ENCODE results near the gene CHCHD2.

Gene CHCHD2

DNA sequence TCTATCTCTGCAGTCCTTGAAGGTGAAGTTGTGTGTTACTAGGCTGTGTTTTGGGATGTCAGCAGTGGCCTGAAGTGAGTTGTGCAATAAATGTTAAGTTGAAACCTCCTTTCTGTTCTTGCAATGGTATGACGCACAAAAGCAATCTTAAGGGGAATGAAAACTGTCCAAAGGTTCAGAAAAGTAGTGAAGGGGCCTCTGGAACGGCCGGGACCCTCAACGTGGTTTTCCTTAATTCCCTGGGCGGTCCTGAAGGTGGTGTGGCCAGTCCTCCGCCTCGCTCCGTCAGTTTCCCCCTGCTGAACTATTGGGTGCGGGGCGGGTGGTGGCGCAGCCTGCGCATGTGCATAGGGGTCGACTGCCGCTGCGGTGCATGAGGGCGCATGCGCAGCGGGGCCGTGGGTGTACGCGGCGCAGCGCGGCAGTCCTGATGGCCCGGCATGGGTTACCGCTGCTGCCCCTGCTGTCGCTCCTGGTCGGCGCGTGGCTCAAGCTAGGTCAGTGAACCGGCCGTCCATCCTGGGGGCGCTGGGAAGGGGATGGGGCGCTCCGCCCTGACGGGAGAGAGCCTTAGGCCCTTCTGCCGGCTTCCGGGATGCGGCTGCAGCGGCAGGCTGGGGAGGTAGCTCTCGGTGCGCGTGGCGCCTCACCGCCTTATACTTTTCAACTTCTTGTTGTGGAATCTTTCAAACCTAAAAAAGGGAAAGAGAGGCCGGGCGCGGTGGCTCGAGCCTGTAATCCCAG, 42.2 kb downstream of the CHCHD2 start, which contains the start of gene SUMF2:
TSS of gene SUMF2 (plus strand) at position 405 of the 744 bp plus-strand sequence. CDS start at position 431, 26 bp downstream.
- H3K9me3 ChIP-seq (ENCODE audit: control insufficient read depth, low read length) = no peaks in the 10 kb centered on the region
- H3K4me1 ChIP-seq (ENCODE audit: control insufficient read depth, insufficient read depth, low read length, poor library complexity, severe bottlenecking) = peaks cover 5% of the 10 kb centered on the region
- H3K36me3 ChIP-seq (ENCODE audit: control insufficient read depth, insufficient read depth, low read length) = peaks cover 26% of the 10 kb centered on the region
- peak; percentile 80 to 87 (median 82) for DNase-seq
- H3K27me3 ChIP-seq (replicated peaks; ENCODE audit: control insufficient read depth, insufficient read depth, low read length, poor library complexity, severe bottlenecking) = no peaks in the 10 kb centered on the region
- peak within 1 kb of the TSS; percentile 84 for H3K27ac ChIP-seq (ENCODE audit: insufficient read depth, low read length, poor library complexity, severe bottlenecking)
- peak within 1 kb of the TSS; percentile 99 for H3K4me3 ChIP-seq (ENCODE audit: insufficient read depth, low read depth, low read length, poor library complexity, severe bottlenecking)

DNA sequence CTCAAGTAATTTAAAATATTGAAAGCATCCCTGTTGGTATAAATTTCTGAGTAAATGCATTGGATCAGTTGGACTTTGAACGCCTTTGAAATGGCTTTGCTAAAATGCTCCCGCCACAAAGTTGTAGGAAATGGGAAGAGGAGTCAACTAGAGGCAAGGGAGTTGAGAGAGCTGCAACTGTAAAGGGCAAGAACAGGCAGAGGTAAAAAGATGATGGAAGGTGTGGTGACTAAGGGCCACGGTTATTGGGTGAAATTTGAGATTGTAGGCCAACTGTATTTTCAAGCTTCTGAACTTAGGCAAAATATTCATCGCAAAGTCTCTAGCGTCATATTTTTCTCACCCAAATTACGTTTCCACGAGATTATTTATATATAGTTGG, 42.8 kb downstream of the CHCHD2 start:
- H3K27ac ChIP-seq (ENCODE audit: insufficient read depth, low read length, poor library complexity, severe bottlenecking) = peak overlapping the region; percentile 84
- no peaks in the 10 kb centered on the region for H3K9me3 ChIP-seq (ENCODE audit: control insufficient read depth, low read length)
- peaks cover 27% of the 10 kb centered on the region for H3K36me3 ChIP-seq (ENCODE audit: control insufficient read depth, insufficient read depth, low read length)
- H3K4me1 ChIP-seq (ENCODE audit: control insufficient read depth, insufficient read depth, low read length, poor library complexity, severe bottlenecking) = peaks cover 5% of the 10 kb centered on the region
- peak overlapping the region; percentile 99 for H3K4me3 ChIP-seq (ENCODE audit: insufficient read depth, low read depth, low read length, poor library complexity, severe bottlenecking)
- no peak for DNase-seq
- H3K27me3 ChIP-seq (replicated peaks; ENCODE audit: control insufficient read depth, insufficient read depth, low read length, poor library complexity, severe bottlenecking) = no peaks in the 10 kb centered on the region

DNA sequence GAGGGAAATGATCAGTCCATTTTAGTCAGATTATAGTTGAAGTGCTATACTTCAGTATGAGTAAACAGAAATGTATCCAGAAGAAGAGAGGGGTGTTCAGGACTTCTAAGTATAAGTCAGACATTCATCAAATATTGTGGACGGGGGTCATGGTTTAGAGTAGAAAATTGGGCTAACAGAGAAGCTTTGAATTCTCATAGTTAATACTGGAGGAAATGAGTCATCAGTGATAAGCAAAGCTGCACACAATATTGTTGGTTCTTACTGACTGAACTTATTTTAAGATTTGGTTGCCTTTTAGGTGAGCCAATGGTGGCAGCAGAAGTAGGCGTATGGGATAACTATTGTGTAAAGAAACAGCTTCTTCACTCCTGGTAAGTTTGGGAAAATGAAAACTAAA, 43.9 kb downstream of the CHCHD2 start:
- H3K9me3 ChIP-seq (ENCODE audit: control insufficient read depth, low read length) = no peaks in the 10 kb centered on the region
- no peak for DNase-seq
- H3K4me1 ChIP-seq (ENCODE audit: control insufficient read depth, insufficient read depth, low read length, poor library complexity, severe bottlenecking) = peaks cover 5% of the 10 kb centered on the region
- H3K27ac ChIP-seq (ENCODE audit: insufficient read depth, low read length, poor library complexity, severe bottlenecking) = no peak overlapping the region
- peaks cover 38% of the 10 kb centered on the region for H3K36me3 ChIP-seq (ENCODE audit: control insufficient read depth, insufficient read depth, low read length)
- no peak overlapping the region for H3K4me3 ChIP-seq (ENCODE audit: insufficient read depth, low read depth, low read length, poor library complexity, severe bottlenecking)
- H3K27me3 ChIP-seq (replicated peaks; ENCODE audit: control insufficient read depth, insufficient read depth, low read length, poor library complexity, severe bottlenecking) = no peaks in the 10 kb centered on the region

DNA sequence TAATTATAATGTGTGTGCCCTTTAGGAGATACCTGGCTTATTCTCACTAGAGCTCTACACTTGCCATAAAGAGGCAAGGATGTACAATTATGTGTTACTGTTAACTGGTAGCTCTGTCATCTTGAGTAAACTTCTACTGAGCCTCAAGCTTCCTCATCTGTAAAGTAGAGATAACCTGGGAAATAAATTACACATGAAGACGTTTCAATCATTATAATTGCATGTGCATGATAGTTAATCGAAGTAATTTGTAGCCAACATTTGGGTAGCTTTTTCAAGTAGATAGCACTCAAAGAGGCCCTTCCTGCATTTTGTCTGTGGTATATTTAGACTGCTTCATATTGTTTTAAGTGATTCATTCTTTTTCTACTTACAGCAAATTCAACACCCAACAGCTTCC, 52.3 kb downstream of the CHCHD2 start:
- no peak overlapping the region for H3K27ac ChIP-seq (ENCODE audit: insufficient read depth, low read length, poor library complexity, severe bottlenecking)
- peaks cover 10% of the 10 kb centered on the region for H3K4me1 ChIP-seq (ENCODE audit: control insufficient read depth, insufficient read depth, low read length, poor library complexity, severe bottlenecking)
- H3K9me3 ChIP-seq (ENCODE audit: control insufficient read depth, low read length) = no peaks in the 10 kb centered on the region
- no peak overlapping the region for H3K4me3 ChIP-seq (ENCODE audit: insufficient read depth, low read depth, low read length, poor library complexity, severe bottlenecking)
- H3K27me3 ChIP-seq (replicated peaks; ENCODE audit: control insufficient read depth, insufficient read depth, low read length, poor library complexity, severe bottlenecking) = no peaks in the 10 kb centered on the region
- DNase-seq = no peak
- H3K36me3 ChIP-seq (ENCODE audit: control insufficient read depth, insufficient read depth, low read length) = peaks cover 44% of the 10 kb centered on the region

DNA sequence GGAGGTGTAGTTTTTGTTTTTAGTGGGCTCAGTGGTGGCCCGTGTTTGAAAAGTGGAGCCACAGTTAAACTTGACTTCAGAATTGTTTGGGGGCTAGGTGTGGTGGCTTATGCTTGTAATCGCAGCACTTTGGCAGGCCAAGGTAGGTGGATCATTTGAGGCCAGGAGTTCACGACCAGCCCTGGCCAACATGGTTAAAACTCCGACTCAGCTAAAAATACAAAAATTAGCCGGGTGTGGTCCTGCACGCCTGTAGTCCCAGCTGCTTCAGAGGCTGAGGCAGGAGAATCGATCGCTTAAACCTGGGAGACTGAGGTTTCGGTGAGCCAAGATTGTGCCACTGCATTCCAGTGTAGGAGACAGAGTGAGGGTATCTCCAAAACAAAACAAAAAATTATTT, 52.9 kb downstream of the CHCHD2 start:
- no peak for DNase-seq
- Histone ChIP-seq H3K27ac (ENCODE audit: insufficient read depth, low read length, poor library complexity, severe bottlenecking) (no peak overlapping the region), H3K36me3 (ENCODE audit: control insufficient read depth, insufficient read depth, low read length) (peaks cover 39% of the 10 kb centered on the region), H3K27me3 (replicated peaks; ENCODE audit: control insufficient read depth, insufficient read depth, low read length, poor library complexity, severe bottlenecking) (no peaks in the 10 kb centered on the region), H3K9me3 (ENCODE audit: control insufficient read depth, low read length) (no peaks in the 10 kb centered on the region), H3K4me3 (ENCODE audit: insufficient read depth, low read depth, low read length, poor library complexity, severe bottlenecking) (no peak overlapping the region), H3K4me1 (ENCODE audit: control insufficient read depth, insufficient read depth, low read length, poor library complexity, severe bottlenecking) (peaks cover 10% of the 10 kb centered on the region)

All from effector memory CD4-positive, alpha-beta T cell (primary cell).